Endothelial cell of umbilical vein (primary cell): ENCODE results near the gene SERPINA1. TPM values are rescaled to one million over a fixed set of nuclear protein-coding genes. Genes with fewer than 3 reads are reported as not detected.

Source experiments
- BruUV-seq: library from RNA; stranded (reverse); fragments of 400-500 nt; replicated peaks from 2 replicates; lab custom pipeline; 2021; lab: Mats Ljungman, UMichigan
- CTCF ChIA-PET: fragments of 300-600, 350-600 bp; sonication (Branson Sonifier 250); formaldehyde crosslinking; loops from one replicate; lab custom pipeline; 2021; ENCODE audit warnings: antibody characterized with exemption, inconsistent platforms; lab: Charles Lee
- POLR2A ChIA-PET: fragments of 300-600, 350-600 bp; sonication (Branson Sonifier 250); formaldehyde crosslinking; loops from one replicate; lab custom pipeline; 2021; ENCODE audit warnings: antibody characterized with exemption, inconsistent platforms; lab: Charles Lee
- DNase-seq: peaks from one replicate; pipeline ENCODE4 v3.0.0-alpha.2; 2011; ENCODE audit warnings: low read depth, low spot score
- FAIRE-seq: peaks from 2 replicates; lab custom pipeline; 2011; peaks lifted over from hg19 to GRCh38; lab: Jason Lieb, UNC
- H2AFZ ChIP-seq: 2 replicates; pipeline ENCODE4 v1.6.0; 2012; ENCODE audit warnings: low read depth, low read length, control low read depth, inconsistent platforms
- H3K27ac ChIP-seq: 2 replicates; pipeline ENCODE4 v1.5.1; 2011; ENCODE audit warnings: low read depth, mild to moderate bottlenecking, control low read depth, low read length, moderate library complexity; ENCODE audit not compliant: insufficient read depth
- H3K27me3 ChIP-seq, 2 experiments: 2 replicates each; pipeline versions ENCODE4 v1.6.0 to v1.6.1; 2011; ENCODE audit warnings: low read length in 2 of 2, mixed read lengths in 1 of 2; ENCODE audit not compliant: control insufficient read depth in 2 of 2, insufficient read depth in 2 of 2
- H3K36me3 ChIP-seq, 2 experiments: 2 replicates in 1 of 2; 3 replicates in 1 of 2; pipeline ENCODE4 v1.5.1; 2011; ENCODE audit warnings: low read length in 2 of 2, mild to moderate bottlenecking in 1 of 2, moderate library complexity in 1 of 2; ENCODE audit not compliant: control insufficient read depth in 2 of 2, insufficient read depth in 2 of 2; ENCODE audit errors: extremely low read depth in 1 of 2
- H3K4me1 ChIP-seq: 3 replicates; pipeline ENCODE4 v1.5.1; 2011; ENCODE audit warnings: mild to moderate bottlenecking, low read length; ENCODE audit not compliant: control insufficient read depth, insufficient read depth; ENCODE audit errors: extremely low read depth
- H3K4me2 ChIP-seq: 2 replicates; pipeline ENCODE4 v1.6.1; 2011; ENCODE audit warnings: low read length, control low read depth, mixed read lengths; ENCODE audit not compliant: insufficient read depth
- H3K4me3 ChIP-seq, 3 experiments: fragments of 200-600 bp in 1 of 3; sonication (generic), shearing (Covaris generic) in 1 of 3; replicated peaks in 1 of 3; 2 replicates each; pipeline ENCODE4 v1.5.1; 2011 to 2016; ENCODE audit warnings: control low read depth in 3 of 3, low read length in 3 of 3, mild to moderate bottlenecking in 2 of 3, inconsistent platforms in 1 of 3, low read depth in 1 of 3, moderate library complexity in 1 of 3; ENCODE audit not compliant: insufficient read depth in 1 of 3
- H3K79me2 ChIP-seq: 2 replicates; pipeline ENCODE4 v1.6.0; 2012; ENCODE audit warnings: low read length, inconsistent platforms; ENCODE audit not compliant: control insufficient read depth, insufficient read depth
- H3K9ac ChIP-seq: replicated peaks from 2 replicates; pipeline ENCODE3; 2011; ENCODE audit warnings: low read length, control low read depth; ENCODE audit not compliant: insufficient read depth; ENCODE audit errors: extremely low read depth
- H3K9me1 ChIP-seq: replicated peaks from 3 replicates; pipeline ENCODE4 v1.6.0; 2011; ENCODE audit warnings: mild to moderate bottlenecking, low read length; ENCODE audit not compliant: control insufficient read depth, insufficient read depth; ENCODE audit errors: extremely low read depth
- H3K9me3 ChIP-seq: replicated peaks from 2 replicates; pipeline ENCODE4 v1.5.1; 2012; ENCODE audit warnings: low read length, inconsistent platforms; ENCODE audit not compliant: control insufficient read depth, insufficient read depth
- H4K20me1 ChIP-seq: replicated peaks from 2 replicates; pipeline ENCODE3; 2011; ENCODE audit warnings: mild to moderate bottlenecking, low read length; ENCODE audit not compliant: control insufficient read depth, insufficient read depth; ENCODE audit errors: extremely low read depth
- CTCF ChIP-seq, 2 donors: IDR thresholded peaks; 1 replicate in 1 of 2; 2 replicates in 1 of 2; pipeline ENCODE4 v1.5.1; 2011; ENCODE audit warnings: low read length in 2 of 2, mild to moderate bottlenecking in 2 of 2, moderate library complexity in 2 of 2, control low read depth in 1 of 2, inconsistent platforms in 1 of 2, low read depth in 1 of 2; ENCODE audit not compliant: insufficient read depth in 1 of 2; ENCODE audit errors: extremely low read depth in 1 of 2
- EZH2 ChIP-seq: IDR thresholded peaks from 2 replicates; pipeline ENCODE4 v1.6.1; 2012; ENCODE audit warnings: borderline replicate concordance, low read depth, mild to moderate bottlenecking, moderate library complexity, low read length, inconsistent platforms; ENCODE audit not compliant: severe bottlenecking
- FOS ChIP-seq: IDR thresholded peaks from 2 replicates; pipeline ENCODE4 v1.6.1; 2011; ENCODE audit warnings: mild to moderate bottlenecking, low read length, moderate library complexity, borderline replicate concordance; ENCODE audit not compliant: insufficient read depth
- GATA2 ChIP-seq: IDR thresholded peaks from 2 replicates; pipeline ENCODE4 v1.7.0; 2011; ENCODE audit warnings: low read depth, mild to moderate bottlenecking, moderate library complexity, mixed read lengths, low read length; ENCODE audit not compliant: insufficient read length, insufficient read depth
- JUN ChIP-seq: IDR thresholded peaks from 2 replicates; pipeline ENCODE4 v1.6.1; 2011; ENCODE audit warnings: borderline replicate concordance, low read depth; ENCODE audit not compliant: insufficient read length, insufficient read depth
- MYC ChIP-seq: IDR thresholded peaks from one replicate; pipeline ENCODE4 v1.6.1; 2011; ENCODE audit warnings: mild to moderate bottlenecking, low read depth, low read length
- POLR2A ChIP-seq: IDR thresholded peaks from 2 replicates; pipeline ENCODE4 v1.6.1; 2012; ENCODE audit warnings: low read depth, mild to moderate bottlenecking, control low read depth, low read length
- POLR2AphosphoS5 ChIP-seq: IDR thresholded peaks from 2 replicates; pipeline ENCODE4 v1.6.1; 2012; ENCODE audit warnings: low read depth, mild to moderate bottlenecking, control low read depth, low read length, moderate library complexity; ENCODE audit not compliant: insufficient read depth
- dilution Hi-C: fragments of 300-500 bp; cut with MboI; formaldehyde crosslinking; loops from one replicate; pipeline ENCODE4 v1.15.0; 2019; ENCODE audit warnings: low sequenced_read_pairs; ENCODE audit not compliant: extremely low pct_ligation_motif_present
- intact Hi-C: fragments of 100-400 bp; cut with micrococcal nuclease; formaldehyde crosslinking; loops from one replicate; pipeline ENCODE4 v1.10.0; 2022
- polyA plus RNA-seq, 4 experiments: library from polyadenylated mRNA; depleted of rRNA in 3 of 4; stranded (reverse) in 3 of 4; unstranded in 1 of 4; fragments of >200 nt; gene quantifications; 2 replicates each; pipeline versions ENCODE4 v1.2.1 to v1.2.3, GENCODE V29; 2011 to 2012; ENCODE audit warnings: missing spikeins in 1 of 4
- total RNA-seq: library from RNA; stranded (reverse); gene quantifications from 2 replicates; pipeline ENCODE4 v1.2.3, GENCODE V29; 2021
- TF ChIP-seq, protein P1 (sequence below): IDR thresholded peaks from 2 replicates; pipeline ENCODE4 v1.6.1; 2011; ENCODE audit not compliant: insufficient read depth, insufficient read length

Gene SERPINA1
- total and polyA plus RNA-seq, 2 donors (not counting 3 experiments of a cell fraction or from before 2014, with no cell fraction given): not detected

- Histone ChIP-seq H3K79me2 (no peaks in the 10 kb centered on the region), H3K27ac (no peak overlapping the region), H3K4me1 (no peaks in the 10 kb centered on the region), H3K4me3 (no peak overlapping the region), H3K36me3 (no peaks in the 10 kb centered on the region), H3K9me1 (no peaks in the 10 kb centered on the region), H3K9ac (no peak overlapping the region), H4K20me1 (no peaks in the 10 kb centered on the region), H3K9me3 (no peaks in the 10 kb centered on the region), H3K27me3 (no peaks in the 10 kb centered on the region), H2AFZ (no peak overlapping the region), H3K4me2 (no peak overlapping the region)
- ChIA-PET POLR2A (no interaction called here), CTCF (no interaction called here)
- TF ChIP-seq POLR2A (no peak), MYC (no peak), CTCF (IDR thresholded peaks at IDR 0.05; ENCODE audit: extremely low read depth in 1 of 2, insufficient read depth in 1 of 2, low read depth in 1 of 2, low read length in 2 of 2) (no peak), POLR2AphosphoS5 (no peak), GATA2 (no peak), FOS (no peak), EZH2 (no peak), JUN (no peak)
- TF ChIP-seq, protein P1, sequence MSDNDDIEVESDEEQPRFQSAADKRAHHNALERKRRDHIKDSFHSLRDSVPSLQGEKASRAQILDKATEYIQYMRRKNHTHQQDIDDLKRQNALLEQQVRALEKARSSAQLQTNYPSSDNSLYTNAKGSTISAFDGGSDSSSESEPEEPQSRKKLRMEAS: no peak
- BruUV-seq: no TSS peak
- DNase-seq: no peak
- intact Hi-C loops (no loop called here), dilution Hi-C loops (no loop called here)
- no peak for FAIRE-seq
Observed at GRCh38 chr14:94377866-94378470, 10.4 kb downstream of the SERPINA1 start.
